GM19328 (cell line): ENCODE measurements around the gene USP32.

Experiments used
- ATAC-seq: cut with Tn5 transposase; IDR thresholded peaks from one replicate; pipeline ENCODE4 v1.9.1; 2021; ENCODE audit warnings: mild to moderate bottlenecking, moderate library complexity; ENCODE audit not compliant: unreplicated experiment

USP32 gene

GRCh38 chr17:60141111-60142018, 250.6 kb downstream of the USP32 start:
- ATAC-seq, result no peak

DNA sequence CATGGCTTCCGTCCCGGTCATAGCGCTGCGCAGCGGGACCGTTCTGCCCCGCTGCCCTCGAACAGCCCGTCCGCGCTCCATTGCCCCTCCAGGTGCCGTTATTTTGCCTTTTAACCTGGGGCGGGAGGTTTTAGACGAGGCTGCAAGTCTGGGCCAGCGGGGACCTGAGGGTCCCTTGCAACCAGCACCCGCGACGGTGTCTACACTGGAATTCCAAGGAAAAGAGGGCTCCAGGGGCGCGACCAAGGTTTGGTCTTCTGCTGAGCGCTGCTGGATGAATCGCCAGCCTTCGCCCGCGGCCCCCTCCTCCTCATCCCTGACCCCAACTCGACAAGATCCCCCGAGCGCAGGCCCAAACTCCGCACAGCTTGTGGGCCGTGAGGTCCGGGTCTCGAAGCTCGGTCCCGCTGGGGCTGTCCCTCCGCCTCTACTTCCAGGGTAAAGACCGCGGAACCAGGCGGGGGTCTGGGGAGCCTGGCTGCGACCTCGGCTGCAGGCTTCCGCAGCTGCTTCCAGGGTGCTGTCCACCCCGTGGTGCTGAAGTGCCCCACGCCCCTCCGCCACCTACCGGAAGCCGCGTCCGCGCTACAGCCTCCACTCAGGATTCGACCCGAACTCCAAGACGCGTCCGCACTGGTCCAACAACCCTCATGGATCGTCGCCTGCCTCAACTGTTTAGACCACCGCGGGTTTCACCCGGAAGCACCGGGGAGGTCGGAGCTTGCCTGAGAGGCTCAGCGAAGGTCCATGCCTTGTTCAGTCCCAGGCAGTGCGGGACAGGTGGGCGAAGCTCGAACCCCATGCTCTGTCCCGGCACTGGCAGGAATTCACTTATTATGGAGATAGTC, 252.3 kb downstream of the USP32 start:
- ATAC-seq, result no peak

DNA sequence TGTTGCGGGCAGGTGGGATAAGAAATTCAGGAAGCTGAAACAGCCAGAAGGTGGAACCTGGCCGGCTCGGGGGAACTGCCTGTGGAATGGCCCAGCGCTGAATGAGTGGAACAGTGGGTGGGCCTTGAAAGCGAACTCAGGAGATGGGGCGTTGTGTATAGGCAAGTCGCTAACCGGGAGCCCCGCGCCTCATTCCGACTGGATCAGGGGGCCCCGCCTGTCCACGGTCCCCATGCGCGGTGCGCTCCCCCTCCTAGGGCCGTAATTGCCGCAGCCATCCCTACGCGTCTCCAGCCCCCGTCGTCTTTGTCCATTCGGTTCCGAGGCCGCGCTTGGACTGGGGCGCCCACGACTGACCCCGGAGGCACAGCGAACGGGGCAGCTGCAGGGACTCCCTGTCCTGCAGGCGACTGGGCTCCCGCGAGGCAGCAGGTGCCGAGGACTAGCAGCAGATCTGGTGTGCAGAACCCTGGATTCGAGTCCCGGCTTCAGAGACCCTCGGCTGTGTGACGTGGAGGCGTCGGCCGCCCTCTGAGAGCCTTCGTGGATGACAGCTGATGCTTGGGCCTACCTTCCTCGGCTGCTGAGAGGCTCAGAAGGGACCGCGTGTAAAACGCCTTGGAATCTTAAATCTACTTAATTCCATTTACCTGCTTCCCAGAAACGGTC, 253.0 kb downstream of the USP32 start:
- no peak for ATAC-seq

DNA sequence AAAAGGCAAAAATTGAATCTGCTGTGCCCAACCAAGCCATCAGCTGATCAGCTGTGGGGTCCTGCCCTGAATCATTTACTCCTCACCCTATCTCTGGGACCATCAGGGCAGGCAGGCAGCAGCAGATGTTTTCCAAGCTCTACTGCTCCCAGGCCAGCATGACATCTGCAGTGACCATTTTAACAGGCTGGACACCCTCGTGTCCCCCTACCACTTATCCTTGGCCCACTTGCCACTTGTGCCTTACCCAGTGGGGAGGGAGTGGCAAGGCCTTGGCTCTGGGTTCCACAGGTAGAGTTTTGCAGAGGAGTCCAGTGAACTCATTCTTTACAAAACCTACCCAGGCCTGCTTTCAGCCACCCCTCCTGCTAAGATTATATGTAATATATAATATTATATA, 254.2 kb downstream of the USP32 start:
- ATAC-seq, result no peak

DNA sequence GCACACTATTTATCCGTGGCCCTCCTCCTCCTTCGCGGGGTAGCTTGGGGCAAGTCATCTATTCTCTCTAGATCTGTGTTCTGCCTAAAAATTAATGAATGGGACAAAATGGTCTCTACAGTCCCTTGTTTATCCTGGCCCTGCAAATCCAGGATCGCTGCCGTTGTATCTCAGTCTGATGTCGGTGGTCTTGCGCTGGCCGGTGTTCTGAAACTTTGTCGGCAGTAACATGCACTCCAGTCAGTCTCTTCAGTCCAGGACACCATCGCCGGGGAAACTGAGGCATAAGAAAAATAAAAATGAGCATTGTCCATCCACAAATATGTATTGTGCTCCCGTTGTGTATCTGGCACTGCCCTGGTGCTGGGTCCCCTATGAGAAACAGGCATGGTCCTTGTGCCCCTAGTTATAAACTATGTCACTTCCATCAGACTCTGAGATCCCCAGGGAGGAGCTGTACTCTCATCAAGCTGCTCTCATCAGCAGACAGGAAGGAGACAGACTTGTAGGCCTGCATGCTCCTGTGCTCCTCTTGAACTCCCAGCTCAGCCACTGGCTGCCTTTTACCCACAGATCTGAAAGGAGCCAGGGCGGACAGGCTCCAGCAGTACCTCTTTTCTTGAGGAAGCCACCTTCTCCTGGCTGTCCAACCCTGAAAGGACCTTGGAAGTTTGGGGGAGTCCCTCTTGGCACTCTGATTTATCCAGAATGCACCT, 255.8 kb downstream of the USP32 start:
- no peak for ATAC-seq

DNA sequence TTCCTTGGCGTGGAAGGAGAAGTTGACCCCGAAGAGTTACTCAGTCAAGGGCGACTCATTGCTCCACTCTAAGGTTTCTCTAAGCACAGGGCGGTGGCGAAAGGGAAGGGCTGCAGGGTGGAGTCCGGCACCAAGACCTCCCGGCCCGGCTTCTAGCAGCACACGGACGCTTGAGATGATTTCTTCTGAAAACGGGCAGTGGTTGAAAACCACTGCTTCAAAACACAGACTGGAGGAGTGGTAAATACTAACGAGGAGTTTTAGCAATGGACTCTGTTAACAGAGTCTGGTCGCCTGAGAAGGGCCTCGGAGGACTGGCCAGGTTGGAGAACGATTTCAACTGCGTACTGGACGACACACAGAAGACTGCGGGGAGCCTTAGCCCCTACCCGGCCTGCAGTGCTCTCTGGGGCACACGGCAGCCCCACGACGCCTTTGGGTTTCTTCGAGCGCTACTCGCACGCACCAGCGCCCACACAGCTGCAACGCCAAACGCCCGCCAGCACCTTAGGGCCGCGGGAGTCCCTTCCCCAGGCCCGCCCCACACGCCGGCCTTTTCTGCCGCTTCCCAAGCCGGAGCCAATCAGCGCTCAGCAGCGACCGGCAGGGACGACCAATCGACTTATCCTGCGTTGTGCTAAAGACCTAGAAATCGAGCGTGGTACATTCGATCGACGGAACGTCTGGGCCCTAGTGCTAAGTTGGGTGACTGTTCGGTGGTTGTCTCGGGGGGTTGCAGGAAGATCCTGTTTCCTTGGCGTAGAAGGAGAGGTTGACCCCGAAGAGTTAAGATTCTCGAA, 256.6 kb downstream of the USP32 start:
- peak; percentile 80 for ATAC-seq

DNA sequence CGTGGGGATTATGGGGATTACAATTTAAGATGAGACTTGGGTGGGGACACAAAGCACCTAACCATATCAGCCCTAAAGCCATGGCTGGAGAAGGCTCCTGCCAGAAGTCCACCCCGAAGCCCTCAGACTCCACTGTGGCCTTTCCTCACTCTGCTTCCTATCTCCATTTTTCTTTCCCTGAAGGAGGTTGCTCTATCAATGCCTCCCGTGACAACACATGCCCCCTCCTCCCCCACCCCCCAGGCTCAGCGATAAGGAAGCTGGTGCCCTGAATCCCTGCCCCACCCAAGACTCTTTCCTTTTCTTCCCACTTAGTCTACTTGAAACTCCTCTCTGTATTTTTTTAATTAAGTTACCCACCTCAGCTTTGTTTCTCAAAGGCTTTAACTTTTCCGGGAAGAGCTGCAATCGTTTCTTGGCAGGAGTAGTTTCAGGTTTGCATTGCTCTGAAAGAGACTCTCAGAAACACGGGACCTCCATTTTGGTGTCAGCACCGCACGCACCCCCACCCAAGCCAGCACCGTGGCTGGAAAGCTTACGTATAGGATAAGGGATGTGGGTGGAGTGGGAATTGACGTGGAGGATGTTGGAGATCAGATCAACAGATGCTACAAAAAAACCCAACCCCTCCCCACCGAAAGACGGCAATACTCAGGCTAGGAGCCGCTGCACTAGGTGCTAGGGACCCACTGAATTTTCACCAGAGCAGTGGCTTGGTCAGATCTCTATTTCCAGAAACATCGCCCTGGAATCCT, 257.4 kb downstream of the USP32 start:
- ATAC-seq, result no peak

DNA sequence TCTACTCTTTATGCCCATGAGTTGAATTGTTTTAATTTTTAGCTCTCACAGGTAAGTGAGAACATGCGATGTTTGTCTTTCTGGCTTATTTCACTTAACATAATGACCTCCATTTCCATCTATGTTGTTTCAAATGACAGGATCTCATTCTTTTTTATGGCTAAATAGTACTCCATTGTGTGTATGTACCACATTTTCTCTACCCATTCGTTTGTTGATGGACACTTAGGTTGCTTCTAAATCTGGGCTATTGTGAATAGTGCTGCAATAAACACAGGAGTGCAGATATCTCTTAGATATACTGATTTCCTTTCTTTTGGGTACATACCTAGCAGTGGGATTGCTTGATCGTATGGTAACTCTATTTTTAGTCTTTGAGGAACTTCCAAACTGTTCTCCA, 261.5 kb downstream of the USP32 start:
- ATAC-seq, result no peak

DNA sequence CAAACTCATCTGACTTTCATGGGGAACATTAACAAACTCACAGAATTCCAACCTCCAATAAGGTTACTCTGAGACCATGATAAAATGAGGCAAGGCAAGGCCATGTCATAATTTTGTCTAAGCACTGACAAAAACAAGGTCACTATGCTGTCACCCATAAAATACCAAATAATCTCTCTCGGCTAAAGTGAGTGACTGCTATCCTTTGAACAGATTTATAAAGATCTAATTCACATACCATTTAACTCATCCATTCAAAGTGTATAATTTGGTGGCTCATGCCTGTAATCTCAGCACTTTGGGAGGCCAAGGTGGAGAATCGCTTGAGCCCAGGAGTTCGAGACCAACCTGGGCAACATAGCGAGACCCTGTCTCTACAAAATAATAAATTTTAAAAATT, 262.8 kb downstream of the USP32 start:
- ATAC-seq, result no peak
